Measurements from ENCODE around the gene MESP2. TPM values are rescaled to one million over a fixed set of nuclear protein-coding genes. Genes with fewer than 3 reads are reported as not detected.

Gene MESP2
- total RNA-seq, 1 experiment from 2014 or later: 1.1 TPM

DNA sequence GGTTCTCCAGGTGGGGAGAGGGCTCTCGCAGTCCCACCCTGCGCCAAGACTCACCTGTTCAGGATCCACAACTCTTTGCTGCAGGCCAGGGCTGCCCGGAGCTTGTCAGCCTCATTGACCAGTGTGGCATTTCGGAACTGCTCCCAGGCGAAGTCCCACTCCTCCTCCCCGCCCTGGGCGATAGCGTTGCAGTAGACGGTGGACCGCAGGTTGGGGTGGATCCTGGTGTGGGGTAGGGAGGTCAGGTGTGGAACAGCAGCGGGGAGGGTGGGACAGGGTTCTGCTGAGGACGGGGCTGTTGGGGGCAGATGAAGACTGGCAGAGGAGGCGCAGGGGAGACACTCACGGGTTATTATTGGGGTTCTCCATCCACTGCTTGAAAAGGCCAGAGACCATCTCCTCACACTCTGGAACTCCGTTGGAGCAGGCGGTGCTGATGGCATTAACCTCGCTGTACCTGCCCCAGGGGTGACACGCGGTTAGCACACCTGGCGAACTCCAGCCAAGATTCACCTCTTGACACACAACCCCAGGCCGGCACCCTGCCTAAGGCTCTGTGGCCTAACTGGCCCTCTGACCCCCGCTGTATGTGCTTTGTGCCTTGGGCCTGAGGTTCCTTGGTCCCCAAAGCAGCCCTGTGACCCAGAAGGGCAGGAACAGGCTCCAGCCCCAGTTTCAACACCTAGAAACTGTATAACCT is 16.1 kb downstream of the MESP2 start:
- H3K36me3 ChIP-seq (ENCODE audit: control insufficient read depth, insufficient read depth, low read length): no peaks in the 10 kb centered on the region; the same call in 1 of the 2 replicates
- CTCF ChIA-PET: no interaction called here
- ATAC-seq: no peak
- DNase-seq (ENCODE audit: low read depth, low spot score): no peak
- H3K27me3 ChIP-seq (ENCODE audit: control insufficient read depth, insufficient read depth, low read length): no peaks in the 10 kb centered on the region
- no peak overlapping the region for H3K27ac ChIP-seq (ENCODE audit: low read length)
- TF ChIP-seq TCF7L2 (IDR thresholded peaks at IDR 0.05; ENCODE audit: low read depth, low read length) (no peak), REST (IDR thresholded peaks at IDR 0.05; ENCODE audit: insufficient read depth in 1 of 2, low read depth in 2 of 2, low read length in 1 of 2) (no peak), POLR2AphosphoS5 (IDR thresholded peaks at IDR 0.05; ENCODE audit: low read depth, low read length) (no peak), CTCF (IDR thresholded peaks at IDR 0.05) (no peak), SIN3A (IDR thresholded peaks at IDR 0.05; ENCODE audit: borderline replicate concordance, insufficient read depth, low read depth, low read length) (no peak)
- in situ Hi-C loops (cut with HindIII; ENCODE audit: low pct_unique_long_range_greater_than_20kb, low sequenced_read_pairs) (no loop called here), intact Hi-C loops (cut with micrococcal nuclease; ENCODE audit: unreplicated experiment) (no loop called here)
- H3K4me3 ChIP-seq (ENCODE audit: low read depth in 2 of 2, low read length in 2 of 2): no peak overlapping the region
- BruUV-seq (replicated peaks): no TSS peak
- POLR2A ChIA-PET: no interaction called here
- no peaks in the 10 kb centered on the region for H3K4me1 ChIP-seq (ENCODE audit: control insufficient read depth, insufficient read depth, low read length)
- no peaks in the 10 kb centered on the region for H3K9me3 ChIP-seq (ENCODE audit: control insufficient read depth, insufficient read depth, low read depth, low read length)

GRCh38 chr15:89794627-89795241 is 18.6 kb downstream of the MESP2 start:
- H3K9me3 ChIP-seq (ENCODE audit: control insufficient read depth, insufficient read depth, low read depth, low read length): no peaks in the 10 kb centered on the region
- no peak overlapping the region for H3K4me3 ChIP-seq (ENCODE audit: low read depth in 2 of 2, low read length in 2 of 2)
- TF ChIP-seq SIN3A (IDR thresholded peaks at IDR 0.05; ENCODE audit: borderline replicate concordance, insufficient read depth, low read depth, low read length) (no peak), POLR2AphosphoS5 (IDR thresholded peaks at IDR 0.05; ENCODE audit: low read depth, low read length) (no peak), CTCF (IDR thresholded peaks at IDR 0.05) (no peak), REST (IDR thresholded peaks at IDR 0.05; ENCODE audit: insufficient read depth in 1 of 2, low read depth in 2 of 2, low read length in 1 of 2) (no peak), TCF7L2 (IDR thresholded peaks at IDR 0.05; ENCODE audit: low read depth, low read length) (no peak)
- POLR2A ChIA-PET: no interaction called here
- H3K27me3 ChIP-seq (ENCODE audit: control insufficient read depth, insufficient read depth, low read length): no peaks in the 10 kb centered on the region
- H3K4me1 ChIP-seq (ENCODE audit: control insufficient read depth, insufficient read depth, low read length): no peaks in the 10 kb centered on the region
- H3K36me3 ChIP-seq (ENCODE audit: control insufficient read depth, insufficient read depth, low read length): no peaks in the 10 kb centered on the region
- intact Hi-C loops (cut with micrococcal nuclease; ENCODE audit: unreplicated experiment): no loop called here
- ATAC-seq (no peak), DNase-seq (ENCODE audit: low read depth, low spot score) (no peak)
- in situ Hi-C loops (cut with HindIII; ENCODE audit: low pct_unique_long_range_greater_than_20kb, low sequenced_read_pairs): no loop called here
- BruUV-seq (replicated peaks): no TSS peak
- CTCF ChIA-PET: interaction anchor here (0.9 kb wide), 1 partner anchor 80 kb away, joined by 4 read pairs; no protein-coding TSS in a partner anchor
- no peak overlapping the region for H3K27ac ChIP-seq (ENCODE audit: low read length)
